GM21360 (cell line): ENCODE measurements around the gene CAPN12.

Experiments used
- ATAC-seq: cut with Tn5 transposase; IDR thresholded peaks from one replicate; pipeline ENCODE4 v1.9.1; 2021; ENCODE audit warnings: mild to moderate bottlenecking, moderate library complexity; ENCODE audit not compliant: unreplicated experiment

CAPN12 gene

GRCh38 chr19:38682195-38682867 is 61.9 kb downstream of the CAPN12 start:
- no peak for ATAC-seq
